Prostate gland (tissue), 2 donors: ENCODE data around the gene ZNF367.

Source experiments
- CTCF ChIP-seq, 4 experiments: fragments of 200-600 bp in 2 of 4; fragments of 450-650 bp in 2 of 4; sonication (generic) in 2 of 4; IDR thresholded peaks; 1 replicate in 3 of 4; 2 replicates in 1 of 4; pipeline ENCODE4 v1.5.1; 2016 to 2019; ENCODE audit warnings: antibody characterized with exemption in 4 of 4, mild to moderate bottlenecking in 2 of 4, moderate library complexity in 2 of 4
- POLR2A ChIP-seq: fragments of 450-650 bp; IDR thresholded peaks from one replicate; pipeline ENCODE4 v1.6.1; 2016; ENCODE audit warnings: antibody characterized with exemption, mild to moderate bottlenecking
- POLR2AphosphoS5 ChIP-seq: sonication (generic); formaldehyde crosslinking; IDR thresholded peaks from one replicate; pipeline ENCODE4 v1.6.1; 2017; ENCODE audit warnings: antibody characterized with exemption

GRCh38 chr9:96450613-96451528 lies 32.7 kb upstream of the ZNF367 start:
- no peak for TF ChIP-seq CTCF (IDR thresholded peaks at IDR 0.05)
- TF ChIP-seq POLR2A, result no peak
- peak; percentile 4 for TF ChIP-seq POLR2AphosphoS5
